RWPE1 (cell line): ENCODE data around the gene ACSS3.

Experiments used
- CTCF ChIA-PET: fragments of 350-600 bp; sonication (Branson Sonifier 250); formaldehyde crosslinking; extraction: SDS; loops from one replicate; lab custom pipeline; 2021; lab: Yijun Ruan, JAX
- POLR2A ChIA-PET: fragments of 400-600 bp; formaldehyde crosslinking; extraction: SDS; loops from one replicate; lab custom pipeline; 2020; ENCODE audit warnings: antibody characterized with exemption; ENCODE audit not compliant: low non-redundant PET; lab: Yijun Ruan, JAX
- DNase-seq: peaks from one replicate; pipeline ENCODE4 v3.0.0; 2012; ENCODE audit warnings: low spot score
- H3K27ac ChIP-seq: fragments of 450-650 bp; 2 replicates; pipeline ENCODE4 v1.5.1; 2017
- CTCF ChIP-seq: fragments of 450-650 bp; conservative IDR thresholded peaks from 2 replicates; pipeline ENCODE4 v1.5.1; 2017; ENCODE audit warnings: low read depth, mild to moderate bottlenecking

Gene ACSS3

GRCh38 chr12:81294325-81295190 lies 216.7 kb downstream of the ACSS3 start:
- POLR2A ChIA-PET: no interaction called here
- TF ChIP-seq CTCF: no peak
- CTCF ChIA-PET: interaction anchor here (0.6 to 0.7 kb wide), 2 partner anchors 152 to 1011 kb away, joined by 3 read pairs; no protein-coding TSS in a partner anchor
- no peak for DNase-seq
- H3K27ac ChIP-seq: no peak overlapping the region

- DNase-seq: no peak
- no peak for TF ChIP-seq CTCF
- ChIA-PET CTCF (no interaction called here), POLR2A (no interaction called here)
- H3K27ac ChIP-seq: no peak overlapping the region
Observed at GRCh38 chr12:81295251-81295650, 217.4 kb downstream of the ACSS3 start.

DNA sequence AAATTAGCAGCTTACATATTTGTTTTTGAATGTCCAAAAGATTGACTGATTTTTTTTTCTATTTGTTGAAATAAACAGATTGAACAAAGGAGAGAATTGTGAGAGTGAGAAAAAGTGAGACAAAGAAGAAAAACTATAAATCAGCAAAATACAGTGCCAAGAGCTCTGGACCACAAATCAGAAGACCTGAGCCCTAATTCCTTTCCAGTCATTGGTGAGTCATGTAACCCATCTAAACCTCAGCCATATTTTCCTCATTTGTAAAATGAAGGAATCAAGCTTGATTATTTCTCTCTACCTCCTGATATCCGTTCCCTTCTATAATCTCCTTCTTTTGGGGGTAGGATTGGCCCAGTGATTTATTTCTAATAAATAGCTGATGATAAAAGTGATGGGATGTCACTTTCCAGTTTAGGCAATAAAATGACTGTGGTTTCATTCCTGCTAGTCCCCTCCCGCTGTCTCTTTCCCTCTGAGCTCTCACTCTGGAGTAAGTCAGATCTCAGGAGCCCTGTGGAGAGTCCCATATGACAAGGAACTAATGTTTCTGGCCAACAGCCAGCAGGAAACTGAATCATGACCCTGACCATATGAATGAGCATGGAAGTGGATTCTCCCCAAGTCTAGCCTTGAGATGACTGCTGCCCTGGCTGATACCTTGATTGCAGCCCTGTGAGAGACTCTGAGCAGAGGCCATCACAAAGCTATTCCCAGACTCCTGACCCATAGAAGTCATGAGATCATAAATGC lies 218.9 kb downstream of the ACSS3 start:
- no peak for DNase-seq
- CTCF ChIA-PET: interaction anchor here (0.7 kb wide), 1 partner anchor 267 kb away, joined by 3 read pairs; no protein-coding TSS in a partner anchor
- H3K27ac ChIP-seq: no peak overlapping the region
- POLR2A ChIA-PET: no interaction called here
- TF ChIP-seq CTCF: no peak

- CTCF ChIA-PET: no interaction called here
- TF ChIP-seq CTCF: no peak
Observed at GRCh38 chr12:81297601-81298000, 219.7 kb downstream of the ACSS3 start.

GRCh38 chr12:81300454-81300853 lies 222.6 kb downstream of the ACSS3 start:
- no peak overlapping the region for H3K27ac ChIP-seq
- CTCF ChIA-PET: interaction anchor here (0.9 kb wide), 1 partner anchor 330 kb away, joined by 3 read pairs; no protein-coding TSS in a partner anchor
- no peak for DNase-seq
- no peak for TF ChIP-seq CTCF
- POLR2A ChIA-PET: no interaction called here

More at GRCh38 chr12:81297601-81298000, 219.7 kb downstream of the ACSS3 start:
- no peak for DNase-seq
- no peak overlapping the region for H3K27ac ChIP-seq
- POLR2A ChIA-PET: no interaction called here

DNA sequence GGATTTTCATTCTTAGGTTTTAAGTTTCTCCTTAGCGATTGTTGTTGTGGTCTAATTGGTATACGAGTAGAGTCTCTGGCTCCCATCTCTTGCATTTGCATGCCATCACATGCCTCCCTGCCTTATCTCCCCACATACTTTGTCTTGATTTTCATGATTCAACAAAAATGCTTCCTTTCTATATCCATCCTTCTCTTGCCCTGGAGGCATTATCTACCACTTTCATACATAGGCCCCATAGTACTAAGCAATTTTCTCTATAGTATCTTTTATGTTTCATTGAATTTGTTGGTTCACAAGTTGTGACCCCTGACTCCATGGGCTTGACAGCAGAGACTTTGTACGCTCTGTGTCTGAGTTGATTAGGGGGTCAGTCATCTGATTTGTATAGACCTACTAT lies 226.1 kb downstream of the ACSS3 start:
- no peak for TF ChIP-seq CTCF
- DNase-seq: no peak
- POLR2A ChIA-PET: no interaction called here
- no peak overlapping the region for H3K27ac ChIP-seq
- CTCF ChIA-PET: no interaction called here
